ENCODE data around the gene PWWP2B.

PWWP2B gene

GRCh38 chr10:132444877-132445351 is 47.9 kb downstream of the PWWP2B start:
- DNase-seq = no peak

- no peak for DNase-seq
These were observed 48.7 kb downstream of the PWWP2B start for GRCh38 chr10:132445516-132446194.

- DNase-seq = no peak
These were observed 49.2 kb downstream of the PWWP2B start for GRCh38 chr10:132446195-132446581.

GRCh38 chr10:132446661-132447445 is 49.9 kb downstream of the PWWP2B start:
- DNase-seq = no peak

- no peak for DNase-seq
These were observed 50.6 kb downstream of the PWWP2B start for GRCh38 chr10:132447446-132448247.

- peak in 1 of 51 donors; percentile 16 for DNase-seq
These were observed 51.3 kb downstream of the PWWP2B start for GRCh38 chr10:132448248-132448731.

GRCh38 chr10:132449051-132449810 is 52.2 kb downstream of the PWWP2B start:
- no peak for DNase-seq

- DNase-seq = no peak
These were observed 52.8 kb downstream of the PWWP2B start for GRCh38 chr10:132449811-132450181.

- DNase-seq = no peak
These were observed 53.4 kb downstream of the PWWP2B start for GRCh38 chr10:132450466-132450824.

GRCh38 chr10:132450825-132451505 is 54.0 kb downstream of the PWWP2B start:
- no peak for DNase-seq

- no peak for DNase-seq
These were observed 54.7 kb downstream of the PWWP2B start for GRCh38 chr10:132451506-132452215.

- DNase-seq = peak in 1 of 51 donors; percentile 38
These were observed 55.2 kb downstream of the PWWP2B start for GRCh38 chr10:132452216-132452650.

- peak in 32 of 51 donors; percentile 10 to 81 (median 46) for DNase-seq
These were observed 55.9 kb downstream of the PWWP2B start for GRCh38 chr10:132452651-132453469.

- no peak for DNase-seq
These were observed 56.5 kb downstream of the PWWP2B start for GRCh38 chr10:132453470-132453861.

GRCh38 chr10:132454296-132455198 is 57.5 kb downstream of the PWWP2B start:
- no peak for DNase-seq

- DNase-seq = no peak
These were observed 58.5 kb downstream of the PWWP2B start for GRCh38 chr10:132455441-132455971.
